GM18951 (cell line): ENCODE measurements around the gene NTF3.

Experiments used
- POLR2A ChIP-seq: IDR thresholded peaks from 4 replicates; pipeline ENCODE4 v1.6.1; 2011; ENCODE audit warnings: mild to moderate bottlenecking; ENCODE audit not compliant: insufficient read length, insufficient read depth; ENCODE audit errors: extremely low read depth
- in situ Hi-C: fragments of 300-500 bp; cut with MboI; formaldehyde crosslinking; loops from one replicate; pipeline ENCODE4 v1.12.0; 2022; ENCODE audit warnings: low sequenced_read_pairs, mixed read lengths, inconsistent platforms; ENCODE audit not compliant: unreplicated experiment

NTF3 gene

GRCh38 chr12:5507944-5508343 is 76.0 kb downstream of the NTF3 start:
- in situ Hi-C loops: no loop called here

GRCh38 chr12:5509102-5509501 is 77.2 kb downstream of the NTF3 start:
- in situ Hi-C loops: no loop called here
- TF ChIP-seq POLR2A: no peak

More at GRCh38 chr12:5507944-5508343, 76.0 kb downstream of the NTF3 start:
- TF ChIP-seq POLR2A: no peak

GRCh38 chr12:5509557-5509956 is 77.6 kb downstream of the NTF3 start:
- TF ChIP-seq POLR2A: no peak
- in situ Hi-C loops: no loop called here

GRCh38 chr12:5510251-5510805 is 78.4 kb downstream of the NTF3 start:
- in situ Hi-C loops: no loop called here
- no peak for TF ChIP-seq POLR2A

GRCh38 chr12:5511256-5511643 is 79.3 kb downstream of the NTF3 start:
- no peak for TF ChIP-seq POLR2A
- in situ Hi-C loops: no loop called here

- no peak for TF ChIP-seq POLR2A
- in situ Hi-C loops: no loop called here
Observed at GRCh38 chr12:5511644-5512600, 80.0 kb downstream of the NTF3 start.

- no peak for TF ChIP-seq POLR2A
- in situ Hi-C loops: no loop called here
Observed at GRCh38 chr12:5512601-5512970, 80.7 kb downstream of the NTF3 start.

- in situ Hi-C loops: no loop called here
- TF ChIP-seq POLR2A: no peak
Observed at GRCh38 chr12:5513406-5513805, 81.5 kb downstream of the NTF3 start.

GRCh38 chr12:5514016-5514415 is 82.1 kb downstream of the NTF3 start:
- in situ Hi-C loops: no loop called here
- TF ChIP-seq POLR2A: no peak

- in situ Hi-C loops: no loop called here
- TF ChIP-seq POLR2A: no peak
Observed at GRCh38 chr12:5514545-5514944, 82.6 kb downstream of the NTF3 start.

GRCh38 chr12:5515458-5515857 is 83.5 kb downstream of the NTF3 start:
- TF ChIP-seq POLR2A: no peak
- in situ Hi-C loops: no loop called here

GRCh38 chr12:5516371-5517241 is 84.7 kb downstream of the NTF3 start:
- in situ Hi-C loops: no loop called here
- TF ChIP-seq POLR2A: no peak
